NCI-H2196 treated with DMSO at 0.1 percent for 48 hours (cell line): ENCODE data around the gene UTS2B.
"Not testable (repeated sequence)": the region's sequence is repeated elsewhere in the genome, so short reads cannot be mapped to it uniquely, and the experiment has no call there.

Experiments used
- DNase-seq: peaks from one replicate; lab custom pipeline; 2025; ENCODE audit not compliant: unreplicated experiment; lab: John Stamatoyannopoulos, UW

UTS2B gene

DNA sequence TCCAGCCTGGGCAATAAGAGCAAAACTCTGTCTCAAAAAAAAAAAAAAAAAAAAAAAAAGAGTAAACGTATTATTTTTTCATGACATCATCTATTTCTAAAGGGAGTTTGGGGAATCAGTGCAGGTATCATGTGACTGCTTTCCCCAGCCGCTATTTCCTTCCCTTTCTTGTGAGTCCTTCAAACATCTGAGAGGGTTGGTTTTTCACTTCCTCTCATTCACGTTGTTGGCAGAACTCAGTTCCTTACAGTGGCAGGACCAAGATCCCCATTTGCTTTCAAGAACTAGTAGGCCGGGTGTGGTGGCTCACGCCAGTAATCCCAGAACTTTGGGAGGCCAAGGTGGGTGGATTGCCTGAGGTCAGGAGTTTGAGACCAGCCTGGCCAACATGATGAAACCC, 84.3 kb downstream of the UTS2B start:
- not testable (repeated sequence) for DNase-seq

DNA sequence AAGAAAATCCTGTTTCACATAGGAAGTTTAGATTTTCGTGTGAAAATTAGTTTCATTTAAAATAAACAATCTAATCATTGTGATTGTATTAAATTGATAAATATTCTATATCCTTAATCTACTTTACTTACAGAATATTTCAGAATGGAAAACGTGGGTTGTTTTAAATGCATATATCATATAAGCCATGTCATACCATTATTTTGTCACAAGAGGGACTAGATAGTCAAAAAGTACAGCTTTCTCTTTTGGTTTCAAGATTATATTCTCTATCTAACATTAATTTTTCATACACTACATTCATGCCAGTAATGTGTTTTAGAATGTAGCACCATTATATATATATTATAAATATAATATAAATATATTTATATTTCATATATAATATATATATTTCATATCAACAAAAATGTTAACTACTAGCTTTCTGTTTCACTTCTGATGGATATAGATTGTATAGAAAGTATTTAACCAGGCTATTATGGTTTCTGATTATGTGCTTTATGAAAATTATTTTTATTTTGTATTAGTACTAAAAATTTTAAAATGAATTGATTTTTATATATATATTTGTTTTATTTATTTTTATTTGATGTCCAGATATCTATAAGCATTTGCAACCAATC, 86.0 kb downstream of the UTS2B start:
- no peak for DNase-seq

DNA sequence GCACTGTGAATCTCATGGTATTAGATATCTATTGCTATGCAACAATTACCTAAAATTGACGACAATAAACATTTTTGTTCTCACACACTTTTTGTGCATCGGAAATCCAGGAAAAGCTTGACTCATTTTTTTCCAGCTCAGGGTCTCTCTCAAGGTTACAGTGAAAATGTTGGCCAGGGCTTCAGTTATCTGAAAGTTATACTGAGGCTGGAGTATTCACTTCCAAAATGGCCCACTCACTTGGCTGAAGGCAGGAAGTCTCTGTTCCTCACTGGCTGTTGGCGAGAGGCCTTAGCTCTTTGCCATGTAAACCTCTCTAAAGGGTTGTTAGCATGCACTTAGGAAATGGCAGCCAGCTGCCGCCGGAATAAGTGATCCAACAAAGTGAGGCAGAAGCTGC, 89.8 kb downstream of the UTS2B start:
- no peak for DNase-seq

DNA sequence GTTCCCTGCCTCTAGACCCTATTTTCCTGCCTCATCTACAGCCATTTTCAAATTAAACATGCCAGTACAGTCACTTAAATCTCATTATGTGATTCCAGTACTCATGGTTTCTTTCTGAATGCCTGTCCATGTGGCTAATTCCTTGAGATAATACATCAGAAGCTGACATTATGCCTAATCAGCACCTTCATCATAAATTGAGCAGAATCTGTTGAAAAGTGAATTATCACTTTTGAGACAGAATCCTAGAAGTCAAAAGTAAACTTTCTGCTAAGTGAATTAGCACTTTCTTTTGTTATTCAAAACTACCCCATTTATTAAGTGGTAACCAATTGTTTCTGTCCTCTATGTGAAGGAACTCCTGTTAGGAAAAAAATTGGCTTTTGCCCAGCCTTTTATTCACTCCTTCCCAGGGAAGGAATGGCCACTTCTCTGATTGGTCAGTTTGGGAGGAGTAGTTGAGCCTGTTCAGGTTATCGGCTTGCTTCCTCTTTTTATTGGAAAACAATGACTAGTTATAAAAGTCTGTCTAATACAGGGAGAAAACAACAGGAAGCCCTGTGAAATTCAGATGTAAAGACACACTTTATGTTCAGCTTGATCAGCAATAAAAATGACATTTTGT, 90.8 kb downstream of the UTS2B start:
- DNase-seq: no peak

DNA sequence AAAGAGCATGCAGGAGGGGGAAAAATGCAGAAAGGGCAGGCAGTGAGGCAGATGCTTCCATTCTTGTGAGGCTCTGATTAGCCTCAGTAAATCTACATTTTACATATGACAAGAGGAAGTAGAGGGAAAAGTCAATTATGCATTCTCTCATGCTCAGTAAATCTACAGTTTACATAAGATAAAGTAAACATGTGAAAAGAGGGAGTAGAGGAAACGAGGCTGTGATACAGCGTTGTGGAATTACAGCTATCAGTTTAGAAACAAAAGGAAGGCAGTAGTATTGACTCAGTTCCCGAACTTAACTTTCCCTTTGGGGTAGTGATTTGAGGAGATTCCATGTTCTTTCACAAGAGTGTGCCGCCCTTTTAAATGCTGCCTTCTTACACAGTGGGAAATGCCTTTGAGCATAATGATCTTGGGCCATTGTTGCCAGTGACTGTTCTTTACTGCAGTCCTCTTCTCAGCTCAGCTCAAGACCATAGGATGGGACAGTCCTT, 92.0 kb downstream of the UTS2B start:
- no peak for DNase-seq

DNA sequence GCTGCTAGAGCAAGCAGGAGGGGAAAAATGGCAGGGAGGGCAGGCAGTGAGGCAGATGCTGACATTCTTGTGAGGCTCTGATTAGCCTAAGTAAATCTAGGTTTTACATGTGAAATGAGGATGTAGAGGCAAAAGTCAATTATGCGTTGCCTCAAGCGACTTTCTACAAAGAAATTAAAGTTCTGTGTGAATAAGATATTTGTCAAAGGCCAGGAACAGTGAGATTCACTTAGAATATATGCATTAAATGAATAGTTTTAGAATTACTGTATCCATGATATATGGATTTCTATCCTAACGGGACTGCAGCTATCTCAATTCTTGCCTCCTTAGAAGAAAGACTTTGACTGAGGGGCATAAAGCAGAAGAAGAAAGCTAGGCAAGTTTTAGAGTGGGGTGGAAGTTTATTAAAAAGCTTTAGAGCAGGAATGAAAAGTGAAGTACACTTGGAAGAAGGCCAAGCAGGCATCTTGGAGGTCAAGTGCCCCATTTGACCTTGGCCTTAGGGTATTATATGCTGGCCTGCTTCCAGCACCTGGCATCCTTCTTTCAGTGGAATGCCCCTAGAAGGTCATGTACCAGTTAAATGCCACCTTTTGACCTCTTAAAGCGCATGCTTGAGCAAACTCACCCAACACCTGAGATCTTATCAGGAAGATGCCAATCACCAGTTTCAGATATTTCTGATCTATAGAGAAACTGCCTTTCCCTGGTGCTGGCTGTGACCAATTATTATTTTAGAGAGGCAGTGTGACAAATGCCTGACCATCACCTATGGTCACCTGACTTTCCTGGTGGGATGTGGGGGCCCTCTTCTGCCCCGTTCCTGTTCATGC, 93.1 kb downstream of the UTS2B start:
- no peak for DNase-seq

DNA sequence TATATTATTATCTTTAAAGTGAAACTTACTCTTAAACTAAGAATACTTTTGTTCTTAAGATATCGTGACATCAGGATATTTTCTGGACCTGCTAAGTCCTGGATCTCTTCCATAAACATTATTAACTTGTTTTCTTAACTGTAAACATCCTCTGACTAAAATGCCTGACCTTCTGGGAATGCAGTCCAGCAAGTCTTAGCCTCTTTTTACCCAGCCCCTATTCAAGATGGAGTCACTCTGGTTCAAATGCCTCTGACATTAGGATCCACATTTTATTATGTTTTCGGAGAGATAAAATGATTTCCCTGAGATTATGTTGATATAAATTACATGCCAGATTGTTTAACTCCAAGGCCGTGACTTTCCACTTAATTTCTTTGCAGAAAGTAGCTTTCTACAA, 93.7 kb downstream of the UTS2B start:
- no peak for DNase-seq

DNA sequence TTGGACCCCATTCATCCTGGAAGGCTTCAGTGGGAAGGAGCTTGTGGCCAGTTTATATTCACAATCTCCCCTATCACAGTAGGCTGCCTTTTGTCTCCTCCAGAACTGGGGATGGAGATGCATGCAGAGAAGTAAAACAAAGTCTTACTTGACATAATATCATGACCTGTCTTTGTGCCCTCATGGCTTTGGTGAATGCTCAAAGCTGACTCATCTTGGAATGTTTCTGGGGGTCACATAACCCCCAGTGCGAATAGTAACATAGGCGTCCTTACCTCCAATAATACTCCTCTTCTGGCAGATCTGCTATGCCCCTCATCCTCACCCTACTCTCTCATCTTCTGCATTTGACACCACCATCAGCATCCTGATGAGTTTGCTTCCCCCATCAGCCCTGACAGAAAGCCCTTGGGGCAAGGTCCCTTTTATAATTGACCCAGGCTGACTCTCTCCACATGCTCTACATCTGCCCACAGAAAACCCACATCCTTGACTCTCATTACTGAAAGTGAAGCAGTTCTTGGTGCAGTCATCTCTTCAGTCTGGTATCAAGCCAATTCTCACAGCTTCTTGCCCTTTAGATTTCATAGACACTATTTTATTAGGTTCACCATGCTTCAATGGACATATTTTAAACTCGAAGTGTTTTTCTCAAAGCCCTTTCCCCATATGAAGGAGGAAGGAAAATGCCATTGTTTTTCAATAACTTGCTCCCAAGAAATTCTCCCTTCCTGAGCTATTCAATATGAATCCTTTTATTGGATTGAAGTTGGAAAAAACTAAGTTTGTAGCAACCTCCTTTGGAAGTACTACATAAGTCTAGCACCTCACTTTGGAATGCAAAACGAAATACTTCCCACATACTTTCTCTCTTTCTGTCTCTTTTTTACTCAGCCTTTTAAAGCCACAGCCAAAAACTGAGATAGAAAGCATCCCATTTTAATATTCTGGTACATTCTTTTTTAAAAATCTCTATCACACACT, 94.7 kb downstream of the UTS2B start:
- no peak for DNase-seq

DNA sequence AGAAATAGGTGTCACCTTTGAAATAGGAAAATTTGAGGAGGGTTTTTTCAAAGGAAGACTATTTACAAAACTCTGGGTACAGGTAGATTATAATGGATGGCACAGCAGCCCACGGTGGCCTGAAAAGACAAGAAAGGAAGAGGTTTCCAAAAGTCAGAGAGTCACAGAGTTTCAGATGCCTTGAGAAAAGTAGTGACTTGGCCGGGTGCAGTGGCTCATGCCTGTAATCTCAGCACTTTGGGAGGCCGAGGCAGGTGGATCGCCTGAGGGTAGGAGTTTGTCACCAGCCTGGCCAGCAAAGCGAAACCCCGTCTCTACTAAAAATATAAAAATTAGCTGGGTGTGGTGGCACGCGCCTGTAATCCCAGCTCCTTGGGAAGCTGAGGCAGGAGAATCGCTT, 96.1 kb downstream of the UTS2B start:
- no peak for DNase-seq

DNA sequence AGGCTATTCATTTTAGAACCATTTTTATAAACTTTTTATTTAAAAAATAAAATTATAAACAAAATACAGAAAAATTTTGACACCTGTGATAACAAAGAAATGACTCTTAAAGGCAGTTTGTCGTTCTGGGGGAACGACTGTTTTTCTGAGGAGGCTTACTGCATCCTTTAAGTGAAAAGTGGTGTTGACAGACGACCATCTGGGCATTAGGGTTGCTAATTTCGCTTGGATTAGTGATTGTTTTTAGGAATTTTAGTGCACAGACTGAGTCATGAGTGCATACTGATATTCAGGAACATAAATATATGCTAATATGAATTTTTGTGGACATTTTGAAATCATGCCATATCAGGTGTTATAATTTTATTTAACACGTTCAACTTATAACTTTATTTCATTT, 102.8 kb downstream of the UTS2B start:
- DNase-seq: no peak

DNA sequence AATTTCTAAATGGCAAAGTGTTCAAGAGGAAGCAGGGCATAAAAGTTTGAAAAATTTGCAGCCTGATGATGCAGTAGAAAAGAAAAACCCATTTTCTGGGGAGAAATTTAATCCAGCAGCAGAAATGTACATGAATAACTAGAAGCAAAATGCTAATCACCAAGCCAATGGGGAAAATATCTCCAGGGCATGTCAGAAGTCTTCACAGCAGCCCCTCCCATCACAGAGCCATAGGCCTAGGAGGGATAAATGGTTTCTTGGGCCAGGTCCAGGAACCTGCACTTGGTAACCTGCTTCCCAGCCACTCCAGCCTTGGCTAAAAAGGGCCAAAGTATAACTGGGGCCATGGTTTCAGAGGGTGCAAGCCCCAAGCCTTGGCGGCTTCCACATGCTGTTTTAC, 108.7 kb downstream of the UTS2B start:
- no peak for DNase-seq

DNA sequence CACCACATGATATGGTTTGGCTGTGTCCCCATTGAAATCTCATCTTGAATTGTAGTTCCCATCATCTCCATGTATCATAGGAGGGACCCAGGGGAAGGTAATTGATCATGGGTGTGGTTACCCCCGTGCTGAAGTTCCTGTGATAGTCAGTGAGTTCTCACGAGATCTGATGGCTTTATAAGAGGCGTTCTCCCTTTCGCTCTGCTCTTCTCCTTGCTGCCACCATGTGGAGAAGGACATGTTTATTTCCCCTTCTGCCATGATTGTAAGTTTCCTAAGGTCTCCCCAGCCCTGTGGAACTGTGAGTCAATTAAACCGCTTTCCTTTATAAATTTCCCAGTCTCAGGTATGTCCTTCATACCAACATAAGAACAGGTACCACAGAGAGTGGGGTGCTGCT, 109.4 kb downstream of the UTS2B start:
- DNase-seq: no peak

DNA sequence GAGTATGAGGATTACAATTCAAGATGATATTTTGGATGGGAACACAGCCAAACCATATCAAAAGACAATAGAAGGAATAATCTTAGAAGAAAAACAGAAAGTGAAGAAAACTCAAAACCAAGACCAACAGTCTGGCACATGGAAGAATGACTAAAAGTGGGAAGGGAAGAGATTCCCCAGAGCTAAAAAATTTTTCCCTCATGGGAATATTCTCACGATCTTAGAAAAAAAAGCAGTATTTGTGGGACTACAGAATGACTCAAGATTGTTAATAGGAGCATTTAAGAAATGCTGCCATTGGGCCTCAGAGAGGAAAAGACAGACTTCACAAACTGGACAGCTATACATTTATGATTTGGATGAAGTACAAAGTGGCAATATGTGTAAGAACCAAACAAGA, 113.0 kb downstream of the UTS2B start:
- DNase-seq: no peak
